ENCODE results near the gene ZBTB8B.

Gene ZBTB8B

DNA sequence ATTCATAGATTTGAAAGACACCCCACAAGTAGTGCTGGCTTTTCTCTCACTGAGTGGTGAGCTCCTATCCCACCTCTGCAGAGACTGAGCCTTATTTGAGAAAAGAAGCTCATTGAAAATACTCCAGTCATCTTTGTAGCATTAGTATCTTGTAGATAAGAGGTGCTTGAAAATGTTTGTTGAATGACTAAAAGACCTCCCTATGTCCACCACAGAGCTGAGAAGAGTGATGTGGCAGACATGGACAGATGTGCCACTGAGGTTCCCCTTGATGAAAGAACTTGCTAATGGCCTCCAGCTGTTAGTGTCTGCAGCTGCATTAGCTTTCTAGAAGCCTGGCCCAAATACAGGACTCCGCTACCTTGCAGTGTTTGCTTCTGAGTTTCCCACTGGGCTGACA lies 45.1 kb downstream of the ZBTB8B start:
- no peak for FAIRE-seq
